GM18870 (cell line): ENCODE measurements around the gene TAMALIN.
A peak's percentile ranks its signal among the peaks of the same experiment; 100 is the strongest.
"Not testable (repeated sequence)": the region's sequence is repeated elsewhere in the genome, so short reads cannot be mapped to it uniquely, and the experiment has no call there.

Experiments used
- ATAC-seq: cut with Tn5 transposase; IDR thresholded peaks from one replicate; pipeline ENCODE4 v1.9.1; 2021; ENCODE audit warnings: moderate library complexity; ENCODE audit not compliant: unreplicated experiment

Gene TAMALIN

GRCh38 chr12:52006726-52007157 is at the start of gene TAMALIN:
Gene TAMALIN (plus strand): TSS chr12:52006946. CDS start chr12:52007020, 74 bp downstream.
- no peak for ATAC-seq

DNA sequence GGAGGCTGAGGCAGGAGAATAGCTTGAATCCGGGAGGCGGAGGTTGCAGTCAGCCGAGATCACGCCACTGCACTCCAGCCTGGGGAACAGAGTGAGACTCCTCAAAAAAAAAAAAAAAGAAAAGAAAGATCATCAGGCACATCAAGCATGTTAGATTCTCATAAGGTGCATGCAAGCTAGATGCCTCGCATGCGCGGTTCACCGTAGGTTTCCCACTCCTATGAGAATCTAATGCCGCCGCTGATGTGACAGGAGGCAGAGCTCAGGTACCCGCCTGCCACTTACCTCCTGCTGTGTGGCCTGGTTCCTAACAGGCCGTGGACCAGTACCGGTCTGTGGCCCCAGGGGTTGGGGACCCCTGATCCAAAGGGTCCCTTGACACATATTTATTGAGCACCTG is 48.2 kb upstream of the TAMALIN start:
- ATAC-seq = no peak

GRCh38 chr12:51959211-51959610 is 47.5 kb upstream of the TAMALIN start:
- no peak for ATAC-seq

DNA sequence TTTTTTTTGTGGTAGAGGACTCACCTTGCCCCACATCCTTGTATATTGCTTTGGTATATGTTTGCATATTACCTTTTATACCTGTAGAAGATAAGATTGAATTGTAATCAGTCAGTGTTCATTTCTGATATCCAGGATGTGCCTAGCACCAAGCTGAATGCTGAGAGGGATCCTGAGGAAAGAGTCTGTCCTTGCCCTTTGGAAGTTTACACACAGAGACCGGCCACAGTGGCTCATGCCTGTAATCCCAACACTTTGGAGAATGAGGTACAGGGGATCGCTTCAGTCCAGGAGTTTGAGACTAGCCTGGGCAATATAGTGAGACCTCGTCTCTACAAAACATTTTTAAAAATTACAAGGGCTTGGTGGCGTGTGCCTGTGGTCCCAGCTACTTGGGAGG is 46.8 kb upstream of the TAMALIN start:
- ATAC-seq = no peak

GRCh38 chr12:51960488-51960887 is 46.3 kb upstream of the TAMALIN start:
- ATAC-seq = no peak

DNA sequence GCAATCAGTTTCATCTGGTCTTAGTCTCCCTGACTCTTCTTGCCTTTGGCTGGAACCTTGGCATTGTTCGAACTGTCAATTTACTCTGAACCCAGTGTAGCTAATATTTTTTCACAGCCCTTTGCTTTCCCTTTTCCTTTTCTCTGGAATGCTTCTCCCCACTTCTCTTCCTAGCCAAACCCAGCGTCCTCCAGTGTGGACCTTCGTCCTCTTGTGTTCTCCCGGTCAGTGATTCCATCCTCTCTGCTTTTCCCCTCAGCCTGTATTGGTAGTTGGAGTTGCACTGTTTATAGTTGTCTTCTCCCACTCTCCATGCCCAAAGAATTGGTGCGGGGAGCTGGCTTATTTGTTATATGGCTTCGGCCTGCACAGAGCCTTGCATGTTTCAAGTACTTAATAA is 45.9 kb upstream of the TAMALIN start:
- no peak for ATAC-seq

GRCh38 chr12:51961834-51962233 is 44.9 kb upstream of the TAMALIN start:
- ATAC-seq = no peak

DNA sequence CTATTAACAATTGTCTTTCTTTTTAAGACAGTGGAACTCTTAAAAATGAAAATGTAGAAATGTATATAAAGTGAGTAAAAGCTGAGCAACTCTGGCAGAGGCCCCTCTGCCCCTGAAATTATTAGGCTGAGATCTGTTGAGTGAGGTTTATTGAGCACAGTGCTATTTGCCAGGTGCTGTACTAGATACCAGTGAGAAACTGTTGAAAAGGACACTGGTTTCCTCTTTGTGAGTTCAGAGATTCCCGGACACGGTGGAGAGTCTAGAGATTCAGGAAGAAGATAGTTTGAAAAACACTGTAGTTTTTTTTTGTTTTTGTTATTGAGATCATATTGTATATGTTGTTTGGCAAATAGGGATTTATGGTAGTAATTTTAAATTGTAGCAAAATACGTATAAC is 44.0 kb upstream of the TAMALIN start:
- ATAC-seq = no peak

DNA sequence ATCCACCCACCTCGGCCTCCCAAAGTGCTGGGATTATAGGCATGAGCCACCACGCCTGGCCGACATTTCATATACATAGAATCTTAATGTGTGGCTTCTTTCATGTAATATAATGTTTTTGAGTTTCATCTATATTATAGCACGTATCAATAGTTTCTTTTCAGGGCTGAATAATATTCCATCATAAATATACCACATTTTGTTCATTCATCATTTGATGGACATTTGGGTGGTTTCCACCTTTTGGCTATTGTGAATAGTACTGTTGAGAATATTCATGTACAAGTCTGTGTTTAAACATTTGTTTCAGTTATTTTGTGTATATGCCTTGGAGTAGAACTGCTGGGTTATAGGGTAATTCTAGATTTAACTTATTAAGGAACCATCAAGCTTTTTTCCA is 43.3 kb upstream of the TAMALIN start:
- no peak for ATAC-seq

- ATAC-seq = no peak
Measured at GRCh38 chr12:51969643-51970042, 37.1 kb upstream of the TAMALIN start.

GRCh38 chr12:51970904-51971646 is 35.7 kb upstream of the TAMALIN start:
- peak; percentile 94 for ATAC-seq

GRCh38 chr12:51971679-51972421 is 34.9 kb upstream of the TAMALIN start:
- ATAC-seq = peak; percentile 39

- no peak for ATAC-seq
Measured at GRCh38 chr12:51972422-51972812, 34.3 kb upstream of the TAMALIN start.

DNA sequence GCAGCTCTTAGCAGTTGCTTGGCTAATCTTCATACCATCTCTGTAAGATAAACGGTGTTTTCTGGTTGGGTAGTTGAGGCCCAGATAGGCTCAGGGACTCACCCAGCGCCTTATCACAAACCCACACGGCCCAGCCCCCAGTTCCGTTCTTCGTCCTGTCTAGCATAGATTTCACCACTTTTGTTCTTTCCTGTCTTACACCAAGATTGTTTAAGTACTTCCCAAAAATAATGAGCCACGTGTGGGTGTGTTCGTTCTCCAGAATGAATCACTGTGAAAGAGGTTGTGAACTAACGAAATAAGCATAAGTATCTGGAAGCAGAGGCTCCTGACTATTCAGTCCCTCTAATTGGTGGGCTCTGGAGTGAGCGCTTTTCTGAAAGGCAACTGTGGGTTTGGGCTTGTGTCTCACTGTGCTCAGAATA is 33.9 kb upstream of the TAMALIN start:
- no peak for ATAC-seq

GRCh38 chr12:51973560-51973959 is 33.2 kb upstream of the TAMALIN start:
- ATAC-seq = no peak

- ATAC-seq = no peak
Measured at GRCh38 chr12:51974646-51975045, 32.1 kb upstream of the TAMALIN start.

GRCh38 chr12:51975196-51975595 is 31.6 kb upstream of the TAMALIN start:
- ATAC-seq = no peak

- ATAC-seq = no peak
Measured at GRCh38 chr12:51976376-51977160, 30.2 kb upstream of the TAMALIN start.

DNA sequence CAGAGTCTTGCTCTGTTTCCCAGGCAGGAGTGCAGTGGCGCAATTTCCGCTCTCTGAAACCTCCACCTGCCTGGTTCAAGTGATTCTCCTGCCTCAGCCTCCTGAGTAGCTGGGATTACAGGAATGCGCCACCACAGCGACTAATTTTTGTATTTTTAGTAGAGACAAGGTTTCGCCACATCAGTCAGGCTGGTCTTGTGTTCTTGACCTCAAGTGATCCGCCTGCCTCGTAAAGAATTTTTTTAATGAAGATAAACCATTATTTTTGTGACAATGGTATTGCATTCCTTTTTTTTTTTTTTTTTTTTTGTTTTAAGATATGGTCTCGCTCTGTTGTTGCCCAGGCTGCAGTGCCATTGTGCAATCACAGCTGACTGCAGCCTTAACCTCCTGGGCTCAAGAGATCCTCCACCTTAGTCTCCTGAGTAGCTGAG is 29.4 kb upstream of the TAMALIN start:
- no peak for ATAC-seq

GRCh38 chr12:51979306-51979705 is 27.4 kb upstream of the TAMALIN start:
- ATAC-seq = not testable (repeated sequence)

DNA sequence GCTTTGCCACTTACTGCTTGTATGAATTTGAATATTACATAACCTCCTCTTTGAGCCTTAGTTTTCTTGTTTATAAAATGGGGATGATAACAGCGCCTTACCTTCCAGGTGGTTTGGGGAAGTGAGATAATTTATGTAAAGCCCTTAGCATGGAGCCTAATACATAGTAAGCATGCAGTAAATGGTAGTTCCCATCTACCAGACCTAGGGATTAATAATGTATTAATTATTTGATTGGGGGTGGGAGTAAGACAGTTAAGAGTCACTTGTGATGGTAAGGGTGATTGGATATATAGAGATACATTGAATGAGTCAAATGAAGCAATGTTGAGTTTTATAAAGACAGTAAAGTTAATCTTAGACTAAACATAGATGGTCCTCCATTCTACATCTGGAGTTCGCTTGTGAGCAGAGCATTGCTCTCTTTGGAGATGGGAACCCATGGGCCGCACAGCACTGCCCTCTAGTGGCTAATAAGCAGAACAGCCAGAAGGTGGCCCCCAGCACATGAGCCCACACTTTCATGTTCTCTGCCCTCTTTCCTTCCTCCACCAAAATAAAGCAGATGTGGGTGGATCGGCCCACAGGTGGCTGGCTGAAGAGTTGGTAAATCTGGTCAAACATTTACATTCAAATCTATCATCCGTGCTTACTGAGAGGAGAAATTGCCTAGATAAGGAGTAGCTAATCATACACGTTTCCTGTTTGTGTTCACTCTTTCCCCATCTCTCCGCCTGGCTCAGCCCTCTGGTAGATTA is 26.5 kb upstream of the TAMALIN start:
- ATAC-seq = no peak
